NCI-H748 (cell line): ENCODE data around the gene ITPR2.
"Not testable (repeated sequence)": the region's sequence is repeated elsewhere in the genome, so short reads cannot be mapped to it uniquely, and the experiment has no call there.

Experiments used
- DNase-seq: peaks from one replicate; lab custom pipeline; 2025; ENCODE audit not compliant: unreplicated experiment; lab: John Stamatoyannopoulos, UW

The ITPR2 gene

GRCh38 chr12:26735249-26735639, 97.8 kb downstream of the ITPR2 start:
- DNase-seq: no peak

DNA sequence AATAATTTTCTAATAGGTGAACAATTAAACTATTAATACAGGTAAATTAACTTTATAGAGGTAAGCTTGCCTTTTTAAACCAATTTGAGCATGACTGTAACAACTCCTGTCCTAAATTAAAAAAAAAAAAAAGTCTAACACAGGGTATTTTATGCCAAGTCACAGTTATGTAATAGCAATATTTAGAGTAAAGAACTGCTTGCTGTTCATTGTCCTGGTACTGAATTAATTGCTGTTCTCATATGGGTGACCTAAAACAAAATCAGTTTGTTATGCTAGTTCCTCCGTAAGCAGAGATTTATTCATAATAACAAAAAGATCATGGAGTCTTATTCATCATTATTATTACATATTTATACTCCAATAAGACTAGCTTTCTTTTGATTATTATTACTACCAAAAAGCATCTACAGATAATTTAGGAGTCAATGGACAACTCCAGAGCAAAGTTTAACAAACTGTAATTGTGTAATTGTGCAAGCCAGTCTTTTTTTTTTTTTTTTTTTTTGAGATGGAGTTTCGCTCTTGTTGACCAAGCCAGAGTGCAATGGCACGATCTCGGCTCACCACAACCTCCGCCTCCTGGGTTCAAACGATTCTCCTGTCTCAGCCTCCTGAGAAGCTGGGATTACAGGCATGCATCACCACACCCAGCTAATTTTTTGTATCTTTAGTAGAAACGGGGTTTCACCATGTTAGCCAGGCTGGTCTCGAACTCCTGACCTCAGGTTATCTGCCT, 98.3 kb downstream of the ITPR2 start:
- DNase-seq: no peak

- DNase-seq: no peak
These were observed 100.7 kb downstream of the ITPR2 start for GRCh38 chr12:26732005-26732908.

GRCh38 chr12:26730481-26731350, 102.3 kb downstream of the ITPR2 start:
- DNase-seq: no peak

DNA sequence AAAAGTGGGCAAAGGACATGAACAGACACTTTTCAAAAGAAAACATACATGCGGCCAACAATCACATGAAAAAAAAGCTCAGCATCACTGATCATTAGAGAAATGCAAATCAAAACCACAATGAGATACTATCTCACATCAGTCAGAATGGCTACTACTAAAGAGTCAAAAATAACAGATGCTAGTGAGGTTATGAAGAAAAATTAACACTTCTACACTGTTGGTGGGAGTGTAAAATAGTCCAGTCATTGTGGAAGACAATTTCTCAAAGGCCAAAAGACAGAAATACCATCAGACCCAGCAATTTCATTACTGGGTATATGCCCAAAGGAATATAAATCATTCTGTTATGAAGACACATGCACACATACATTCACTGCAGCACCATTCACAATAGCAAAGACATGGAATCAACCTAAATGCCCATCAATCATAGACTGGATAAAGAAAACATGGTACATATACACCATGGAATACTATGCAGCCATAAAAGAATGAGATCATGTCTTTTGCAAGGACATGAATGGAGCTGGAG, 103.8 kb downstream of the ITPR2 start:
- DNase-seq: not testable (repeated sequence)

- no peak for DNase-seq
These were observed 104.6 kb downstream of the ITPR2 start for GRCh38 chr12:26728205-26729050.

- no peak for DNase-seq
These were observed 105.4 kb downstream of the ITPR2 start for GRCh38 chr12:26727482-26728204.

- no peak for DNase-seq
These were observed 106.0 kb downstream of the ITPR2 start for GRCh38 chr12:26726956-26727355.

- DNase-seq: no peak
These were observed 107.6 kb downstream of the ITPR2 start for GRCh38 chr12:26725276-26725916.

DNA sequence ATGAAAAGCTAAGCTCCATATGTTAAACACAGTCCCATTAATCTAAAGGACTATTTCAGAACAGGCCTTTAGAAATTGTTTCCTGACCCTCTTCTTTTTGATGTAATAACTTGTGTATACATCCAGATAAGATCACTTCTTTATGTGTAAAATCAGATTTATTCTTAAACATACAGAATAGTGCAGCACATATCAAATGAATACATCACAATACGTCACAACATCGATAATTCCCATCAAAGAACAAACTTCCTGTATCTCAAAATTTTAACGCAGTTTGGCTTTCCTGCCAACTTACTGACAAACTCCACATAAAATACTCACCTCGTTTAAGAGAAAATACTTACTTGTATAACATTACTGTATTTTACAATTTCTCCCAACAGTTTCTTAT, 108.7 kb downstream of the ITPR2 start:
- no peak for DNase-seq

DNA sequence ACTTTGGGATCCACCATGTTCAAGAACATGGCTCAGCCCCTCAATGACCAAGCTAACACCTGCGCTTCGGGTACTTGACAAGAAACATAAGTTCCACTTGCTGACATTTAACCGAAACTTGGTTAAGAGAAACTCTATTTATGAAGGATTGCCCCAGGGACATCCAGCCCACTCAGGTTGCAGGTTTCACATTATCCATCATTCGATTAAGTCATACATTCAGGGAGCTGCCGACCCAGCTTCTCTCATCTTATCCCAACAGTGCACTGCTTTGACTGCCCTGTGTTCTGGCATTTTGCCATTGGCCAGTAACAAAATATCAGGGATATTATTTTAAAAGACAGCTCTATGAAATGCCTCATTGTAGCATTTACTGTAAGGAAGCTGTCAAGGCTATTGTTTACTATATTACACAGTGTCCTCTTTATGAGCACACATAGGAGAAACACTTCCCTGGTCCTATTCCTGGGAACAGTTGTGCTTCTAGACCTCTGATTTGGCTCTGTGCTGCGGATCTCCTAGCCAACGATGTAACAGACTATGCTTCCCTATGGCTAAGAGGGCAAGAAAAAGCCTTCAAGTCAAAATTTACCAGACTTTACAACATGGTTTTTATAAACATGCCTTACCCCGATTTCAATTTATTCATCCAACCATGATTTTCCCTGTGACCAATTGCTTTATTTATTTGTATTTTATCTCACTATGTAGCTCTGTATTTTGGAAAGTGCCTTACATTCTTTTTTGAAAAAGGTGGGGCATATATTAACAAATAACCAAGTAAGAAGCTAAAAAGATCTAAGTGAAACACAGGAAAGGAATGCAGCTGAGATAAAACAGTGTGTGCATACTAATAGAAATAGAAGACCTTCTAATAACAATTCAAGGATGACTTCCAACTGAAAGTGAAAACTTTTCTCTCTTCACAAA, 109.3 kb downstream of the ITPR2 start:
- DNase-seq: no peak

DNA sequence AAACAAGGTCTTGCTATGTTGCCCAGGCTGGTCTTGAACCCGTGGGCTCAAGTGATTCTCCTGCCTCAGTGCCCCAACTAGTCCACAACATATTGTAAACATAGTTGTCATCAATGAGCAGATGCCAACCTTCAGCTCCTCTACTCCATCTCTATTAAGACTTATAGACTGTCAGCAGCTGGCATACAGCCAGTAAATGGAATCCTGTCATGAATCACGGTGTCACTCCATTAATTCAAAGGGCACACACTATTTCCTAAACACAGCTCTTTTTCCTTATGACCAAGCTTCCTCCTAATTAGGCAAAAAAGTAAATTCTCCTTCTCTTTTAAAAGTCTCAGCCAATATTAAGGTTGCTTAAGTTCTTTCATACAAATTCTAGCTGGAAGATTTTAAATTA, 111.2 kb downstream of the ITPR2 start:
- DNase-seq: peak; percentile 57

- DNase-seq: no peak
These were observed 113.1 kb downstream of the ITPR2 start for GRCh38 chr12:26719852-26720251.

DNA sequence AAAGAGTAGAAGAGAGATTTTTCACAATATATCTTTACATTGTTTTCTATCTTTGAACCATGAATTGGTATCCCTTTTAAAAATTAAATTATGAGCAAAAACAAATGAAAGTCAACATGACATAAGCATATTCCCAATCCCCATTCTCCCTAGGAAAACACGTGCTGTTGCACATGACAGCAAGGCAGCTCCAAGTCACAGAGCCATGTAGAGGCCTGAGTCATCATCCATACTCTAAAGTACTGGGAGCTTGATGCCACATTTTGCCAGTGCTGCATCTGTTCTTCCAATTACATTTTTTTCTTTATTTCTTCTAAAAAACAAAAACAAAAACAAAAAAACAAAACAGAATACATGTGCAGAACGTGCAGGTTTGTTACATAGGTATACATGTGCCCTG, 115.2 kb downstream of the ITPR2 start:
- no peak for DNase-seq

GRCh38 chr12:26715232-26715631, 117.8 kb downstream of the ITPR2 start:
- DNase-seq: peak; percentile 28

GRCh38 chr12:26713885-26714383, 119.1 kb downstream of the ITPR2 start:
- no peak for DNase-seq

GRCh38 chr12:26712892-26713291, 120.1 kb downstream of the ITPR2 start:
- no peak for DNase-seq

- no peak for DNase-seq
These were observed 121.4 kb downstream of the ITPR2 start for GRCh38 chr12:26711569-26711968.
